Uterus (tissue), 2 donors: Measurements from ENCODE around the gene WDFY4.

ENCODE experiments used
- POLR2A ChIP-seq, 2 donors: fragments of 450-650 bp; IDR thresholded peaks; one replicate each; pipeline ENCODE4 v1.6.1; 2016; ENCODE audit warnings: antibody characterized with exemption in 2 of 2, mild to moderate bottlenecking in 1 of 2, moderate library complexity in 1 of 2
- TF ChIP-seq, protein P1 (sequence below), 4 experiments: fragments of 200-600 bp in 2 of 4; fragments of 450-650 bp in 2 of 4; sonication (generic) in 2 of 4; IDR thresholded peaks; one replicate each; pipeline ENCODE4 v1.5.1; 2016 to 2019; ENCODE audit warnings: antibody characterized with exemption in 4 of 4, mild to moderate bottlenecking in 2 of 4, moderate library complexity in 1 of 4

DNA sequence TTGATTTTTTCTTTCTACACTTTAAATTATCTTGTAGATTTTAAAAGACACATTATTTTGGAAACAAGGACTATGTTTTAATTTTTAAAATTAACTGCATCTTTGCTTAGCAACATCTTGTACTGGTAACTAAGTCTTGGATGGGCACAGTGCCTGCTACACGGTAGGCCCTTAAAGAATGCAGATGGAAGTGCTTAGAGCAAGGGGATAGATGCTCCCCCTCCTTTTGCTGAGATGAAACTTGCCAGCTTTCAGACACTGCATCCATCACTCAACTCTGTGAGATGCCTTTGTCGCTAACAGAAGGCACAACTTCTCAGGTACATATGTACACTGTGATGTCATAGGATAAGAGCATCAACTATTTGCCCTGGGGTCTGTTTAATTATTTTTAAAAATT is 151.1 kb downstream of the WDFY4 start:
- TF ChIP-seq, protein P1, sequence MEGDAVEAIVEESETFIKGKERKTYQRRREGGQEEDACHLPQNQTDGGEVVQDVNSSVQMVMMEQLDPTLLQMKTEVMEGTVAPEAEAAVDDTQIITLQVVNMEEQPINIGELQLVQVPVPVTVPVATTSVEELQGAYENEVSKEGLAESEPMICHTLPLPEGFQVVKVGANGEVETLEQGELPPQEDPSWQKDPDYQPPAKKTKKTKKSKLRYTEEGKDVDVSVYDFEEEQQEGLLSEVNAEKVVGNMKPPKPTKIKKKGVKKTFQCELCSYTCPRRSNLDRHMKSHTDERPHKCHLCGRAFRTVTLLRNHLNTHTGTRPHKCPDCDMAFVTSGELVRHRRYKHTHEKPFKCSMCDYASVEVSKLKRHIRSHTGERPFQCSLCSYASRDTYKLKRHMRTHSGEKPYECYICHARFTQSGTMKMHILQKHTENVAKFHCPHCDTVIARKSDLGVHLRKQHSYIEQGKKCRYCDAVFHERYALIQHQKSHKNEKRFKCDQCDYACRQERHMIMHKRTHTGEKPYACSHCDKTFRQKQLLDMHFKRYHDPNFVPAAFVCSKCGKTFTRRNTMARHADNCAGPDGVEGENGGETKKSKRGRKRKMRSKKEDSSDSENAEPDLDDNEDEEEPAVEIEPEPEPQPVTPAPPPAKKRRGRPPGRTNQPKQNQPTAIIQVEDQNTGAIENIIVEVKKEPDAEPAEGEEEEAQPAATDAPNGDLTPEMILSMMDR (IDR thresholded peaks at IDR 0.05): no peak
- TF ChIP-seq POLR2A (IDR thresholded peaks at IDR 0.05): no peak
